Esophagus squamous epithelium (tissue), 5 donors: Measurements from ENCODE around the gene SPP1. TPM values are rescaled to one million over a fixed set of nuclear protein-coding genes. Genes with fewer than 3 reads are reported as not detected.

Source experiments
- DNase-seq: peaks from one replicate; lab custom pipeline; 2025; lab: John Stamatoyannopoulos, UW
- H3K27ac ChIP-seq, 4 donors: fragments of 200-600 bp; sonication (generic); one replicate each; pipeline ENCODE4 v1.5.1; 2016 to 2019; ENCODE audit warnings: mild to moderate bottlenecking in 1 of 4
- H3K27me3 ChIP-seq, 4 donors: fragments of 200-600 bp; sonication (generic); 1 replicate in 3 of 4; 2 replicates in 1 of 4; pipeline versions ENCODE4 v1.5.1 to v1.6.0; 2017 to 2021; ENCODE audit warnings: antibody characterized with exemption in 1 of 4
- H3K36me3 ChIP-seq, 3 donors: fragments of 200-600 bp; sonication (generic); one replicate each; pipeline ENCODE4 v1.5.1; 2016 to 2019
- H3K4me1 ChIP-seq, 3 donors: fragments of 200-600 bp; sonication (generic); one replicate each; pipeline ENCODE4 v1.5.1; 2017 to 2019
- H3K4me3 ChIP-seq, 4 donors: fragments of 200-600 bp; sonication (generic); 1 replicate in 3 of 4; 2 replicates in 1 of 4; pipeline ENCODE4 v1.5.1; 2016 to 2019; ENCODE audit warnings: mild to moderate bottlenecking in 2 of 4, moderate library complexity in 1 of 4
- H3K9me3 ChIP-seq, 3 donors: fragments of 200-600 bp; sonication (generic); one replicate each; pipeline ENCODE4 v1.5.1; 2016 to 2019
- POLR2A ChIP-seq, 4 donors: fragments of 450-650 bp; IDR thresholded peaks; one replicate each; pipeline ENCODE4 v1.6.1; 2017; ENCODE audit warnings: antibody characterized with exemption in 4 of 4, mild to moderate bottlenecking in 4 of 4, moderate library complexity in 3 of 4
- WGBS, 2 donors: methylation state at CpG; one replicate each; pipeline ENCODE4 v1.1.5; 2018; 5-methylcytosine and 5-hydroxymethylcytosine counted together
- intact Hi-C: fragments of 100-400 bp; cut with DNase I; formaldehyde crosslinking; loops from one replicate; pipeline ENCODE4 v1.15.0; 2022
- total RNA-seq, 4 donors: library from RNA; depleted of rRNA; stranded (reverse); fragments of >200 nt; gene quantifications; one replicate each; pipeline ENCODE4 v1.1.0, GENCODE V29; 2016
- TF ChIP-seq, protein P1 (sequence below), 6 experiments: fragments of 450-650 bp in 4 of 6; fragments of 200-600 bp in 2 of 6; sonication (generic) in 2 of 6; IDR thresholded peaks; one replicate each; pipeline ENCODE4 v1.5.1; 2016 to 2019; ENCODE audit warnings: antibody characterized with exemption in 6 of 6, mild to moderate bottlenecking in 4 of 6, moderate library complexity in 4 of 6
- donor health status: DM: yes; HTN: yes; CAD: no.

The SPP1 gene
- total RNA-seq, 4 donors from 2014 or later, result 0.15 to 4.0 (median 2.5) TPM

DNA sequence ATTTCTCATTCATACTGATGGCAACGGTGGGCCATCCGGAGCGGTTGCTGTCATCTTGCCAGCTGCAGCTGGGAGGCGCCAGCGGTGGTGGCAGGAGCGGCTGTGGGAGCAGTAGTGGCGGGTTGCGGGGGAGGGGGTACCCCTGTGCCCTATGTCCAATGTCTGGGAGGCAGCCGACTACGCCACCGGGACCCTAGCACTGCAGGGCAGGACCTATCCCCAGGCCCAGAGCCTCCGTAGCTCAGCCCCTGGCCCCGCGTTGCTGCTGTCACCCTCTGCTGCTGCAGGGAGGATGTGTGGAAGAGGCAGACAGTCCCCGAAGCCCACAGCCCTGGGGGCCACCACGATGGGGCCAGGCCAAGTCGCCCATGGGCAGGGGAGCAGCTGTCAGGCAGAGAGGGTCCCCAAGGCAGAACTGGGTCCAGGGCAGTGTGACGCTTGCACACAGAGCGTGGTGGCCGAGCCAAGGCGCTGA lies 10.0 kb upstream of the SPP1 start:
- H3K36me3 ChIP-seq, result no peaks in the 10 kb centered on the region
- intact Hi-C loops, result no loop called here
- 91% methylated on average over 8 to 10 of the region's 21 CpGs for WGBS, 2 donors

DNA sequence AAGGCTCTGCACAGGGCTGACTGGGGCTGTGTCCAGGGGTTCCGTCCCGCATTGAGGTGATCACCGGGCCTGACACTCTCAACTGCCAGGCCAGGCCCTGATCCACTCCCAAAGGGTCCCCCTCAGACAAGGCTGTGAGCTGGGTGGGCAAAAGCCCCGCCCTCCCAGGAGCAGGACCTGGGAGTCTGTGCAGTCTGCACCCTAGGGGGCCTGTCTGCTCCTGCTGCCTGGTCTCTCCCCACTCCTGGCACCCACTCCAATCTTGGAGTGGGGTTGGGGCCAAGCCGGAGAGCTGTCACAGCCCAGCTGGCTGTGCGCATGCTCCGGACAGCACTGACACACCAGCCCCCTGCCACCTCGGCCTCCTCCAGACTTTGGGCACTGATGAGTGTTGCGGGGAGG lies 9.4 kb upstream of the SPP1 start:
- no peak overlapping the region for H3K27ac ChIP-seq
- H3K27me3 ChIP-seq, result peaks cover 0 to 26% (median 0%) of the 10 kb centered on the region in 4 donors
- H3K4me3 ChIP-seq, result no peak overlapping the region
- no peaks in the 10 kb centered on the region for H3K36me3 ChIP-seq
- WGBS, 2 donors, result no CpG with 5 or more reads among the region's 9 CpGs
- H3K4me1 ChIP-seq, result no peaks in the 10 kb centered on the region
- no peak for DNase-seq
- TF ChIP-seq, protein P1, sequence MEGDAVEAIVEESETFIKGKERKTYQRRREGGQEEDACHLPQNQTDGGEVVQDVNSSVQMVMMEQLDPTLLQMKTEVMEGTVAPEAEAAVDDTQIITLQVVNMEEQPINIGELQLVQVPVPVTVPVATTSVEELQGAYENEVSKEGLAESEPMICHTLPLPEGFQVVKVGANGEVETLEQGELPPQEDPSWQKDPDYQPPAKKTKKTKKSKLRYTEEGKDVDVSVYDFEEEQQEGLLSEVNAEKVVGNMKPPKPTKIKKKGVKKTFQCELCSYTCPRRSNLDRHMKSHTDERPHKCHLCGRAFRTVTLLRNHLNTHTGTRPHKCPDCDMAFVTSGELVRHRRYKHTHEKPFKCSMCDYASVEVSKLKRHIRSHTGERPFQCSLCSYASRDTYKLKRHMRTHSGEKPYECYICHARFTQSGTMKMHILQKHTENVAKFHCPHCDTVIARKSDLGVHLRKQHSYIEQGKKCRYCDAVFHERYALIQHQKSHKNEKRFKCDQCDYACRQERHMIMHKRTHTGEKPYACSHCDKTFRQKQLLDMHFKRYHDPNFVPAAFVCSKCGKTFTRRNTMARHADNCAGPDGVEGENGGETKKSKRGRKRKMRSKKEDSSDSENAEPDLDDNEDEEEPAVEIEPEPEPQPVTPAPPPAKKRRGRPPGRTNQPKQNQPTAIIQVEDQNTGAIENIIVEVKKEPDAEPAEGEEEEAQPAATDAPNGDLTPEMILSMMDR (IDR thresholded peaks at IDR 0.05), result no peak
- TF ChIP-seq POLR2A (IDR thresholded peaks at IDR 0.05), result no peak
- H3K9me3 ChIP-seq, result no peaks in the 10 kb centered on the region
- intact Hi-C loops, result no loop called here

More for the DNA sequence above, 10.0 kb upstream of the SPP1 start:
- H3K27me3 ChIP-seq, result peaks cover 0 to 26% (median 0%) of the 10 kb centered on the region in 4 donors
- H3K4me3 ChIP-seq, result no peak overlapping the region
- H3K27ac ChIP-seq, result no peak overlapping the region
- no peaks in the 10 kb centered on the region for H3K4me1 ChIP-seq
- TF ChIP-seq POLR2A (IDR thresholded peaks at IDR 0.05), result no peak
- TF ChIP-seq, protein P1 (IDR thresholded peaks at IDR 0.05), result no peak
- DNase-seq, result no peak
- no peaks in the 10 kb centered on the region for H3K9me3 ChIP-seq

DNA sequence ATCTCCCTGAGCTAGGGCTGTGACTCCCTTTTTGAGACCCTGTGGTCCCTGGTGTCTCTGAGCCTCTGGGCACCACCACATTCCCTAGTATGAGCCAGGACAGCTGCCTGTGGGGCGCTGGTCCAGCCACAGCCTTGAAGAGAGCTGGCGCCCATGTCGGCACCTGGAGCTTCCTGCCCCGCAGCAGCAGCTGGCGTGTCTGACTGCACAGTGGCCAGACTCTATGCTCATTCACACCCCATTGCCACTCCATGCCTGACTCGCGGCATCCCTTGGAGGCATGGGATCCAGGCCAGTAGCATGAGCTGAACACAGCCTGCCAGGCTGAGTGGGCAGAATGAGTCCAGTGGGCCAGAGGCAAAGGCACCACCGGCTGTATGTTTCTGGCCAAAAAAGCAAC lies 8.3 kb upstream of the SPP1 start:
- Histone ChIP-seq H3K27ac (no peak overlapping the region), H3K36me3 (no peaks in the 10 kb centered on the region), H3K9me3 (no peaks in the 10 kb centered on the region), H3K4me1 (no peaks in the 10 kb centered on the region), H3K27me3 (peaks cover 0 to 30% (median 0%) of the 10 kb centered on the region in 4 donors), H3K4me3 (no peak overlapping the region)
- TF ChIP-seq POLR2A (IDR thresholded peaks at IDR 0.05), result no peak
- TF ChIP-seq, protein P1 (IDR thresholded peaks at IDR 0.05), result no peak
- intact Hi-C loops, result no loop called here
- DNase-seq, result no peak
- 39% methylated on average over 2 of the region's 8 CpGs; no CpG with 5 or more reads in 1 of the 2 donors for WGBS, 2 donors

DNA sequence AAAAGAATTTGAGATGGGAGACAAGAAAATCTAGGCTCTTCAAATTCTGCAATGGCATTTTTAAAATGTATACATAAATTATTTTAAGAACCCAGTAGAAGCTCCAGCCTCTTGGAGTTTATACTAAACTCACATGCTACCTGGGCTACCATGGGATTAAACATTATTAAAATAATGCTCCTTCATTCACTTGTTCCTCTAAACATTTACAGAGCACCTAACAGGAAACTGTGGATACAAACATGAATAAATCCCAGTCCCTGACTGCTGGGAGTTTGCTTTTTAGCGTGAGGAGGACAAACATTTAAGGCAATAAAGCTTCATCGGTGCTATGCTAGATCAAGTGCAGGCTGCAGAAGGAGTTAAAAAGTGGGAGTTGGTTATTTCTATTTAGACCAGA lies 5.4 kb upstream of the SPP1 start:
- H3K27me3 ChIP-seq, result peaks cover 0 to 35% (median 0%) of the 10 kb centered on the region in 4 donors
- no peak overlapping the region for H3K27ac ChIP-seq
- 66 to 67% methylated on average over 2 of the region's 2 CpGs for WGBS, 2 donors
- H3K36me3 ChIP-seq, result no peaks in the 10 kb centered on the region
- H3K9me3 ChIP-seq, result no peaks in the 10 kb centered on the region
- intact Hi-C loops, result loop anchor here (5.0 kb wide), 1 partner anchor 113 kb away; no protein-coding TSS in a partner anchor
- TF ChIP-seq POLR2A (IDR thresholded peaks at IDR 0.05), result no peak
- TF ChIP-seq, protein P1 (IDR thresholded peaks at IDR 0.05), result no peak
- no peak overlapping the region for H3K4me3 ChIP-seq
- no peak for DNase-seq
- peaks cover 0 to 7% (median 5%) of the 10 kb centered on the region in 3 donors for H3K4me1 ChIP-seq

DNA sequence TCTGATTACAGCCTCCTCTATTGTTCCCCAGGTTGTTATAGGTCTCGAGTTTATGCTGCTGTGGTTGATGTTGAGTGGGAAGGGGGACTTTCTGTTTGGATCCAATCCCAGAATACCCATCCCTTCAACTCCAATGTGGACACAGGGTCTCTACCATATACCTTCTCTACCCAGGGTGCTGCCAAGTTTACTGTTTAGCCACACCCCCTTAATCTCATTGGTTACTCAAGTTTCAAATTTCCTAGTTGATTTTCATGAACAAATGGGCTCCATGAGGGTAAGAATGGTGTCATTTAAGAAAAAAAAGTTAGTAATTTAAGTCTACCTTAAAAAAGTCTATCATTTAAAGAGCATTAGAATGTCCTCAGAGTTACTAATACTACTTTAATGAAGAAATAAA lies 3.6 kb upstream of the SPP1 start:
- H3K9me3 ChIP-seq, result no peaks in the 10 kb centered on the region
- no peaks in the 10 kb centered on the region for H3K36me3 ChIP-seq
- H3K27me3 ChIP-seq, result peaks cover 0 to 38% (median 0%) of the 10 kb centered on the region in 4 donors
- WGBS, 2 donors, result 40 to 82% methylated on average over 1 of the region's 1 CpG
- H3K4me3 ChIP-seq, result no peak overlapping the region
- no peak for DNase-seq
- TF ChIP-seq POLR2A (IDR thresholded peaks at IDR 0.05), result no peak
- TF ChIP-seq, protein P1 (IDR thresholded peaks at IDR 0.05), result no peak
- H3K4me1 ChIP-seq, result peaks cover 0 to 7% (median 5%) of the 10 kb centered on the region in 3 donors
- intact Hi-C loops, result loop anchor here (5.0 kb wide), 1 partner anchor 115 kb away; no protein-coding TSS in a partner anchor
- no peak overlapping the region for H3K27ac ChIP-seq
